SHP77 (cell line): Measurements from ENCODE around the gene CNTN5.
"Not testable (repeated sequence)": the region's sequence is repeated elsewhere in the genome, so short reads cannot be mapped to it uniquely, and the experiment has no call there.

ENCODE experiments used
- DNase-seq, 2 experiments: peaks; one replicate each; lab custom pipeline; 2025; lab: John Stamatoyannopoulos, UW

The CNTN5 gene

GRCh38 chr11:100205926-100206325 lies 1185.2 kb downstream of the CNTN5 start:
- no peak for DNase-seq

- DNase-seq, result no peak
Measured at GRCh38 chr11:100208207-100208606, 1187.5 kb downstream of the CNTN5 start.

- DNase-seq, result no peak
Measured at GRCh38 chr11:100214791-100215190, 1194.0 kb downstream of the CNTN5 start.

GRCh38 chr11:100220801-100221200 lies 1200.1 kb downstream of the CNTN5 start:
- DNase-seq, result no peak

GRCh38 chr11:100221791-100222190 lies 1201.0 kb downstream of the CNTN5 start:
- no peak for DNase-seq

- DNase-seq, result no peak
Measured at GRCh38 chr11:100224541-100225034, 1203.8 kb downstream of the CNTN5 start.

- DNase-seq, result no peak
Measured at GRCh38 chr11:100229086-100229485, 1208.3 kb downstream of the CNTN5 start.

GRCh38 chr11:100232006-100232405 lies 1211.3 kb downstream of the CNTN5 start:
- no peak for DNase-seq

- no peak for DNase-seq
Measured at GRCh38 chr11:100235085-100235484, 1214.3 kb downstream of the CNTN5 start.

GRCh38 chr11:100240025-100240539 lies 1219.3 kb downstream of the CNTN5 start:
- DNase-seq, result no peak

GRCh38 chr11:100247704-100248103 lies 1227.0 kb downstream of the CNTN5 start:
- no peak for DNase-seq

GRCh38 chr11:100257238-100257803 lies 1236.6 kb downstream of the CNTN5 start:
- not testable (repeated sequence) for DNase-seq

GRCh38 chr11:100269516-100269915 lies 1248.8 kb downstream of the CNTN5 start:
- DNase-seq, result no peak

GRCh38 chr11:100273066-100273815 lies 1252.5 kb downstream of the CNTN5 start:
- DNase-seq, result no peak

GRCh38 chr11:100274466-100274865 lies 1253.7 kb downstream of the CNTN5 start:
- not testable (repeated sequence) for DNase-seq

GRCh38 chr11:100294748-100295147 lies 1274.0 kb downstream of the CNTN5 start:
- no peak for DNase-seq

- no peak for DNase-seq
Measured at GRCh38 chr11:100296051-100296679, 1275.4 kb downstream of the CNTN5 start.

GRCh38 chr11:100297516-100297915 lies 1276.8 kb downstream of the CNTN5 start:
- DNase-seq, result no peak

GRCh38 chr11:100302824-100303223 lies 1282.1 kb downstream of the CNTN5 start:
- DNase-seq, result no peak

- DNase-seq, result no peak
Measured at GRCh38 chr11:100303897-100304296, 1283.1 kb downstream of the CNTN5 start.

- no peak for DNase-seq
Measured at GRCh38 chr11:100308202-100308601, 1287.5 kb downstream of the CNTN5 start.

GRCh38 chr11:100315946-100316345 lies 1295.2 kb downstream of the CNTN5 start:
- no peak for DNase-seq

GRCh38 chr11:100316952-100317351 lies 1296.2 kb downstream of the CNTN5 start:
- DNase-seq, result no peak
